HEK293 (cell line): ENCODE results near the gene TMEM114.

ENCODE experiments used
- CTCF ChIA-PET: fragments of 350-600 bp; formaldehyde crosslinking; extraction: SDS; loops from one replicate; lab custom pipeline; 2021; ENCODE audit warnings: antibody characterized with exemption; lab: Yijun Ruan, JAX
- POLR2A ChIA-PET: fragments of 300-600 bp; formaldehyde crosslinking; extraction: SDS; loops from one replicate; lab custom pipeline; 2020; ENCODE audit warnings: antibody characterized with exemption, inconsistent platforms; lab: Yijun Ruan, JAX
- H3K27ac ChIP-seq: fragments of 200-500 bp; sonication (Bioruptor generic); 2 replicates; pipeline ENCODE4 v1.5.1; 2014; ENCODE audit warnings: low read depth, low read length, control low read depth, inconsistent platforms; ENCODE audit errors: extremely low read depth
- H3K36me3 ChIP-seq, 2 experiments: fragments of 200-500 bp in 1 of 2; sonication (Bioruptor generic) in 1 of 2; 1 replicate in 1 of 2; 2 replicates in 1 of 2; pipeline ENCODE4 v1.5.1; 2014 to 2017; ENCODE audit warnings: inconsistent platforms in 2 of 2, low read length in 2 of 2; ENCODE audit not compliant: control insufficient read depth in 2 of 2, insufficient read depth in 1 of 2
- H3K4me1 ChIP-seq: fragments of 200-500 bp; sonication (Bioruptor generic); 2 replicates; pipeline ENCODE4 v1.5.1; 2014; ENCODE audit warnings: mild to moderate bottlenecking, low read length, inconsistent platforms; ENCODE audit not compliant: control insufficient read depth, insufficient read depth
- H3K4me3 ChIP-seq: 2 replicates; pipeline ENCODE4 v1.5.1; 2011; ENCODE audit warnings: low read depth, mild to moderate bottlenecking, control low read depth, low read length, moderate library complexity
- H3K9me3 ChIP-seq: fragments of 200-500 bp; sonication (Bioruptor generic); 2 replicates; pipeline ENCODE4 v1.5.1; 2014; ENCODE audit warnings: low read depth, low read length, inconsistent platforms; ENCODE audit not compliant: control insufficient read depth, insufficient read depth
- GLIS1 ChIP-seq: fragments of 450-650 bp; formaldehyde crosslinking; IDR thresholded peaks from 2 replicates; pipeline ENCODE4 v1.5.1; 2016; ENCODE audit warnings: missing biosample characterization, missing genetic modification characterization
- OVOL3 ChIP-seq: fragments of 450-650 bp; formaldehyde crosslinking; IDR thresholded peaks from 2 replicates; pipeline ENCODE4 v1.5.1; 2016; ENCODE audit warnings: missing biosample characterization, missing genetic modification characterization
- REST ChIP-seq: fragments of 450-650 bp; formaldehyde crosslinking; IDR thresholded peaks from 2 replicates; pipeline ENCODE4 v1.5.1; 2016; ENCODE audit warnings: missing biosample characterization, missing genetic modification characterization
- YY1 ChIP-seq: fragments of 450-650 bp; formaldehyde crosslinking; IDR thresholded peaks from 2 replicates; pipeline ENCODE4 v1.5.1; 2018; ENCODE audit warnings: missing biosample characterization, missing genetic modification characterization
- YY2 ChIP-seq: fragments of 450-650 bp; formaldehyde crosslinking; IDR thresholded peaks from 2 replicates; pipeline ENCODE4 v1.5.1; 2016; ENCODE audit warnings: missing biosample characterization, missing genetic modification characterization
- ZBTB11 ChIP-seq: fragments of 450-650 bp; formaldehyde crosslinking; conservative IDR thresholded peaks from 2 replicates; pipeline ENCODE4 v1.5.1; 2016; ENCODE audit warnings: low read depth, missing biosample characterization, missing genetic modification characterization
- ZBTB21 ChIP-seq: fragments of 450-650 bp; formaldehyde crosslinking; IDR thresholded peaks from 2 replicates; pipeline ENCODE4 v1.5.1; 2017; ENCODE audit warnings: missing biosample characterization, missing genetic modification characterization
- ZFP41 ChIP-seq: fragments of 450-650 bp; formaldehyde crosslinking; IDR thresholded peaks from 2 replicates; pipeline ENCODE4 v1.5.1; 2016; ENCODE audit warnings: missing biosample characterization, missing genetic modification characterization, borderline replicate concordance
- ZNF114 ChIP-seq: fragments of 450-650 bp; formaldehyde crosslinking; IDR thresholded peaks from 2 replicates; pipeline ENCODE4 v1.5.0; 2017; ENCODE audit warnings: missing biosample characterization, missing genetic modification characterization
- ZNF155 ChIP-seq: fragments of 450-650 bp; formaldehyde crosslinking; IDR thresholded peaks from 2 replicates; pipeline ENCODE4 v1.5.1; 2016; ENCODE audit warnings: missing biosample characterization, missing genetic modification characterization
- ZNF175 ChIP-seq: fragments of 450-650 bp; formaldehyde crosslinking; IDR thresholded peaks from 2 replicates; pipeline ENCODE4 v1.5.1; 2016; ENCODE audit warnings: missing biosample characterization, missing genetic modification characterization
- ZNF184 ChIP-seq: fragments of 450-650 bp; IDR thresholded peaks from 2 replicates; pipeline ENCODE4 v1.5.1; 2018; ENCODE audit warnings: missing biosample characterization, mild to moderate bottlenecking, missing genetic modification characterization
- ZNF223 ChIP-seq: fragments of 450-650 bp; formaldehyde crosslinking; IDR thresholded peaks from 2 replicates; pipeline ENCODE4 v1.5.1; 2016; ENCODE audit warnings: missing biosample characterization, missing genetic modification characterization
- ZNF239 ChIP-seq: fragments of 450-650 bp; formaldehyde crosslinking; IDR thresholded peaks from 2 replicates; pipeline ENCODE4 v1.5.1; 2016; ENCODE audit warnings: missing biosample characterization, missing genetic modification characterization
- ZNF391 ChIP-seq: fragments of 450-650 bp; formaldehyde crosslinking; IDR thresholded peaks from 2 replicates; pipeline ENCODE4 v1.5.1; 2016; ENCODE audit warnings: low read depth, missing biosample characterization, missing genetic modification characterization, borderline replicate concordance
- ZNF404 ChIP-seq: fragments of 450-650 bp; formaldehyde crosslinking; IDR thresholded peaks from 2 replicates; pipeline ENCODE4 v1.5.1; 2017; ENCODE audit warnings: missing biosample characterization, missing genetic modification characterization
- ZNF426 ChIP-seq: fragments of 450-650 bp; formaldehyde crosslinking; IDR thresholded peaks from 2 replicates; pipeline ENCODE4 v1.5.1; 2017; ENCODE audit warnings: missing biosample characterization, missing genetic modification characterization, mild to moderate bottlenecking, inconsistent platforms, moderate library complexity
- ZNF513 ChIP-seq: fragments of 450-650 bp; IDR thresholded peaks from 2 replicates; pipeline ENCODE4 v1.5.1; 2018; ENCODE audit warnings: missing biosample characterization, missing genetic modification characterization
- ZNF521 ChIP-seq: fragments of 450-650 bp; formaldehyde crosslinking; IDR thresholded peaks from 2 replicates; pipeline ENCODE4 v1.5.1; 2017; ENCODE audit warnings: missing biosample characterization, mild to moderate bottlenecking, missing genetic modification characterization
- ZNF530 ChIP-seq: fragments of 450-650 bp; formaldehyde crosslinking; IDR thresholded peaks from 2 replicates; pipeline ENCODE4 v1.5.1; 2016; ENCODE audit warnings: low read depth, missing biosample characterization, missing genetic modification characterization
- ZNF629 ChIP-seq: fragments of 450-650 bp; formaldehyde crosslinking; IDR thresholded peaks from 2 replicates; pipeline ENCODE4 v1.5.1; 2017; ENCODE audit warnings: missing biosample characterization, missing genetic modification characterization
- ZNF639 ChIP-seq: fragments of 450-650 bp; formaldehyde crosslinking; IDR thresholded peaks from 2 replicates; pipeline ENCODE4 v1.5.1; 2016; ENCODE audit warnings: missing biosample characterization, missing genetic modification characterization
- ZNF670 ChIP-seq: fragments of 450-650 bp; formaldehyde crosslinking; IDR thresholded peaks from 2 replicates; pipeline ENCODE4 v1.5.1; 2016; ENCODE audit warnings: missing biosample characterization, missing genetic modification characterization, low read depth
- ZNF76 ChIP-seq: fragments of 450-650 bp; formaldehyde crosslinking; IDR thresholded peaks from 2 replicates; pipeline ENCODE4; 2016; ENCODE audit warnings: low read depth, missing biosample characterization, missing genetic modification characterization, borderline replicate concordance
- ZNF776 ChIP-seq: fragments of 450-650 bp; formaldehyde crosslinking; IDR thresholded peaks from 2 replicates; pipeline ENCODE4 v1.5.0; 2017; ENCODE audit warnings: missing biosample characterization, missing genetic modification characterization, borderline replicate concordance

TMEM114 gene

DNA sequence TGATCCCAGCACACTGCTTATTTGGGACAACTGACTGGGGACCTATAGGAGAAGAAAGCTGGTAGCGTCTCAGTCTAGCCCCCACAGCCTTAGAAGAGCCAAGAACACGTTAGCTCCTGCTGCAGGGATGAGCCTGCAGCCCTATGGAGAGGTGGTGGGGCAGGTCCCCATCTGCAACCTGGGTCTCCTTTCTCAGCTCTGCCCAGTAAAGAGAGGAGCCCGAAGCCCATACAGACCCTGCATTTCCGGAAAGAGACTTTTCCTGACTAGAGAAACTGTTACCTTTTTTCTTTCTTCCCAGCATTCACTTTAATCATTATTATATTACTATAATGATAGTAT lies 32.0 kb upstream of the TMEM114 start:
- TF ChIP-seq ZNF426 (no peak), REST (no peak), ZNF223 (tag by site-specific recombination) (peak; percentile 82), ZNF155 (no peak), OVOL3 (tag by site-specific recombination) (0 out of 2 replicates have a peak, but pooled peaks have one; percentile 3), YY2 (tag by site-specific recombination) (no peak), ZNF530 (no peak), ZNF184 (no peak), YY1 (tag by site-specific recombination) (no peak), ZNF114 (no peak), ZNF670 (no peak)
- ChIA-PET CTCF (interaction anchor here (0.7 to 0.9 kb wide), 2 partner anchors 53 to 56 kb away, joined by 3 read pairs; no protein-coding TSS in a partner anchor), POLR2A (interaction anchor here (0.8 kb wide), 1 partner anchor 130 kb away, joined by 3 read pairs; no protein-coding TSS in a partner anchor)
- Histone ChIP-seq H3K4me3 (peak overlapping the region; percentile 85), H3K9me3 (no peaks in the 10 kb centered on the region), H3K27ac (peak overlapping the region; percentile 71; the same call in 1 of the 2 replicates), H3K36me3 (peaks cover 11 to 28% of the 10 kb centered on the region in 2 experiments; a peak in 2 of 3 replicates), H3K4me1 (peaks cover 4% of the 10 kb centered on the region; the same call in 1 of the 2 replicates)

- H3K4me3 ChIP-seq = peak within 1 kb of the TSS; percentile 85
- no peaks in the 10 kb centered on the region for H3K9me3 ChIP-seq
- peaks cover 4% of the 10 kb centered on the region; the same call in 1 of the 2 replicates for H3K4me1 ChIP-seq
- H3K27ac ChIP-seq = peak within 1 kb of the TSS; percentile 71
- H3K36me3 ChIP-seq = peaks cover 11 to 23% of the 10 kb centered on the region in 2 experiments; a peak in 2 of 3 replicates
- CTCF ChIA-PET = interaction anchor here (0.7 to 1.2 kb wide), 3 partner anchors 21 to 56 kb away, joined by 3 read pairs; no protein-coding TSS in a partner anchor
- POLR2A ChIA-PET = interaction anchor here (0.8 kb wide), 1 partner anchor 131 kb away, joined by 3 read pairs; no protein-coding TSS in a partner anchor
- TF ChIP-seq ZNF639 (tag by site-specific recombination) = no peak
- peak; percentile 47; the same call in 1 of the 2 replicates for TF ChIP-seq ZBTB11
- TF ChIP-seq OVOL3 (tag by site-specific recombination) = 0 out of 2 replicates have a peak, but pooled peaks have one; percentile 4
- no peak for TF ChIP-seq ZBTB21
- no peak for TF ChIP-seq ZNF776
- TF ChIP-seq ZNF175 (tag by site-specific recombination) = no peak
- no peak for TF ChIP-seq ZNF404 (tag by site-specific recombination)
- TF ChIP-seq GLIS1 (tag by site-specific recombination) = no peak
- TF ChIP-seq ZNF239 (tag by site-specific recombination) = no peak
- peak; percentile 26; the same call in 1 of the 2 replicates for TF ChIP-seq ZNF76
- TF ChIP-seq ZNF391 (tag by site-specific recombination) = no peak
- no peak for TF ChIP-seq ZNF521
- TF ChIP-seq ZNF629 (tag by site-specific recombination) = peak; percentile 38
- no peak for TF ChIP-seq ZNF513 (tag by site-specific recombination)
- no peak for TF ChIP-seq ZFP41 (tag by site-specific recombination)
Observed at GRCh38 chr16:8621572-8622314, 31.4 kb upstream of the TMEM114 start, which contains the start of gene METTL22. Gene METTL22, plus strand, starts transcription at chr16:8621698. Its CDS starts 3,968 bp downstream, at chr16:8625666.
